Loucy (cell line): ENCODE results near the gene RNU6-7.
A peak's percentile ranks its signal among the peaks of the same experiment; 100 is the strongest.

ENCODE experiments used
- H2AFZ ChIP-seq: fragments of 200-600 bp; sonication (generic); 2 replicates; pipeline ENCODE4 v1.6.0; 2016; ENCODE audit warnings: antibody characterized with exemption, mild to moderate bottlenecking, low read length, moderate library complexity
- H3F3A ChIP-seq: fragments of 200-600 bp; 2 replicates; pipeline ENCODE4 v1.6.0; 2016; ENCODE audit warnings: antibody characterized with exemption, low read depth, mild to moderate bottlenecking
- H3K27me3 ChIP-seq: fragments of 200-600 bp; sonication (generic); 2 replicates; pipeline ENCODE4 v1.6.1; 2014; ENCODE audit warnings: low read length, mild to moderate bottlenecking; ENCODE audit not compliant: insufficient read depth, poor library complexity, severe bottlenecking
- H3K36me3 ChIP-seq: fragments of 200-600 bp; sonication (generic); 2 replicates; pipeline ENCODE4 v1.6.1; 2016; ENCODE audit warnings: low read length; ENCODE audit not compliant: insufficient read depth
- H3K4me1 ChIP-seq: fragments of 200-600 bp; sonication (generic); 2 replicates; pipeline ENCODE4 v1.5.1; 2014; ENCODE audit warnings: low read length, mild to moderate bottlenecking; ENCODE audit not compliant: insufficient read depth, poor library complexity, severe bottlenecking
- H3K4me2 ChIP-seq: fragments of 200-600 bp; sonication (generic); 2 replicates; pipeline ENCODE4 v1.6.0; 2014; ENCODE audit warnings: antibody characterized with exemption, low read length, low read depth, mild to moderate bottlenecking; ENCODE audit not compliant: poor library complexity, severe bottlenecking
- H3K4me3 ChIP-seq: fragments of 200-600 bp; sonication (generic); 2 replicates; pipeline ENCODE4 v1.5.1; 2014; ENCODE audit warnings: low read length, mild to moderate bottlenecking, mixed read lengths; ENCODE audit not compliant: poor library complexity, severe bottlenecking
- H3K79me2 ChIP-seq: fragments of 200-600 bp; sonication (generic); 2 replicates; pipeline ENCODE4 v1.6.1; 2014; ENCODE audit warnings: low read length; ENCODE audit not compliant: insufficient read depth
- H3K9ac ChIP-seq: fragments of 200-600 bp; sonication (generic); 2 replicates; pipeline ENCODE4 v1.6.0; 2014; ENCODE audit warnings: mild to moderate bottlenecking, low read depth, low read length, moderate library complexity; ENCODE audit not compliant: poor library complexity, severe bottlenecking
- H3K9me2 ChIP-seq: fragments of 200-600 bp; sonication (generic); replicated peaks from 2 replicates; pipeline ENCODE4 v1.6.1; 2016; ENCODE audit warnings: low read depth, low read length, mixed read lengths
- H3K9me3 ChIP-seq: fragments of 200-600 bp; sonication (generic); 2 replicates; pipeline ENCODE4 v1.6.1; 2014; ENCODE audit warnings: mild to moderate bottlenecking, antibody characterized with exemption, low read length, low read depth; ENCODE audit not compliant: insufficient read depth
- H4K20me1 ChIP-seq: fragments of 200-600 bp; sonication (generic); 2 replicates; pipeline ENCODE4 v1.6.0; 2014; ENCODE audit warnings: antibody characterized with exemption, low read length, mild to moderate bottlenecking; ENCODE audit not compliant: insufficient read depth, poor library complexity, severe bottlenecking
- EZH2phosphoT487 ChIP-seq: fragments of 200-600 bp; IDR thresholded peaks from 2 replicates; pipeline ENCODE4 v1.6.1; 2018; ENCODE audit warnings: antibody characterized with exemption, mild to moderate bottlenecking, moderate library complexity, borderline replicate concordance
- TF ChIP-seq, protein P1 (sequence below): fragments of 200-600 bp; sonication (generic); conservative IDR thresholded peaks from 2 replicates; pipeline ENCODE4 v1.5.1; 2014; ENCODE audit warnings: mild to moderate bottlenecking, antibody characterized with exemption, low read length

The RNU6-7 gene

DNA sequence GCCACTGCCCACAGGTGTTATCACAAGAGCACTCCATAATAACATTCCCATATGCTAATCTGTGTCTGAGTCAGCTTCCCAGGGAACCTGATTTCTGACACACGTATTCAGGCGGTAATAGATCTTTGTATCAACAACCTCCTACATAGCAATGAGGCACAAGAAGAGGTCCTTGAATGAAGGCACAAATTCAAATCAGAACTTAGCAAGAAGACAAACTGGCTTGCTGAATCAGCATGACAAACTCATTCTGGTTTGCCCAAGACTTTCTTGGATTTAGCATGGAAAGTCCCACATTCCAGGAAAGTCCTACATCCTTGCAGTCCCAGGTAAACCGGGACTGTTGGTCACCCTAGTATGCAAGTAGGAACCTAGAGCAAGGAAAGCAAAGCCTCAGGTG lies 33.9 kb upstream of the RNU6-7 start:
- Histone ChIP-seq H3K4me3 (no peak overlapping the region), H4K20me1 (no peaks in the 10 kb centered on the region), H3K9me2 (no peaks in the 10 kb centered on the region), H3K9ac (no peak overlapping the region), H3K4me1 (peaks cover 17% of the 10 kb centered on the region), H3K36me3 (no peaks in the 10 kb centered on the region), H3K79me2 (no peaks in the 10 kb centered on the region), H3K4me2 (no peak overlapping the region), H3K9me3 (no peaks in the 10 kb centered on the region), H3F3A (peaks cover 1% of the 10 kb centered on the region; the same call in 1 of the 2 replicates), H2AFZ (no peak overlapping the region), H3K27me3 (no peaks in the 10 kb centered on the region)
- TF ChIP-seq, protein P1, sequence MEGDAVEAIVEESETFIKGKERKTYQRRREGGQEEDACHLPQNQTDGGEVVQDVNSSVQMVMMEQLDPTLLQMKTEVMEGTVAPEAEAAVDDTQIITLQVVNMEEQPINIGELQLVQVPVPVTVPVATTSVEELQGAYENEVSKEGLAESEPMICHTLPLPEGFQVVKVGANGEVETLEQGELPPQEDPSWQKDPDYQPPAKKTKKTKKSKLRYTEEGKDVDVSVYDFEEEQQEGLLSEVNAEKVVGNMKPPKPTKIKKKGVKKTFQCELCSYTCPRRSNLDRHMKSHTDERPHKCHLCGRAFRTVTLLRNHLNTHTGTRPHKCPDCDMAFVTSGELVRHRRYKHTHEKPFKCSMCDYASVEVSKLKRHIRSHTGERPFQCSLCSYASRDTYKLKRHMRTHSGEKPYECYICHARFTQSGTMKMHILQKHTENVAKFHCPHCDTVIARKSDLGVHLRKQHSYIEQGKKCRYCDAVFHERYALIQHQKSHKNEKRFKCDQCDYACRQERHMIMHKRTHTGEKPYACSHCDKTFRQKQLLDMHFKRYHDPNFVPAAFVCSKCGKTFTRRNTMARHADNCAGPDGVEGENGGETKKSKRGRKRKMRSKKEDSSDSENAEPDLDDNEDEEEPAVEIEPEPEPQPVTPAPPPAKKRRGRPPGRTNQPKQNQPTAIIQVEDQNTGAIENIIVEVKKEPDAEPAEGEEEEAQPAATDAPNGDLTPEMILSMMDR, result no peak
- TF ChIP-seq EZH2phosphoT487, result no peak

DNA sequence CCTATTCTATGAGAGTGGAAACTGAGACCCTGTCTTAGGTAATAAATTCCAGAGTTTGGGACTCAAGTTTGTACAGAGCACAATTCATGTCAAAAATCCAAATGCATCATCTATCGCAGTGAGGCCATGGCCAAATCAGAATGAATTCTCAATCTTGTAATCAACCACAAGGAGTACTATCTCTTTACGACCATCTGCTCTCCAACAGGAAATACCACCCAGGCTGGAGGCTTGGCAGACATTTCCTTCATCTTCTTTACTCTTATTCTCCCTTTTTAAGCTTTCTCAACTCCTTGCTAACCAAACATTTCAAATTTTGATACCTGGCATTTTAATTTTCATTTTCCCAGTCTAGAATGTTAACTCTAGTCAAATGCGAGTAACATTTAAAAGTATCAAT lies 32.7 kb upstream of the RNU6-7 start:
- H3K9me2 ChIP-seq, result no peaks in the 10 kb centered on the region
- no peaks in the 10 kb centered on the region for H3K27me3 ChIP-seq
- H3K79me2 ChIP-seq, result no peaks in the 10 kb centered on the region
- H3F3A ChIP-seq, result no peaks in the 10 kb centered on the region
- no peaks in the 10 kb centered on the region for H4K20me1 ChIP-seq
- no peak overlapping the region for H3K9ac ChIP-seq
- H3K9me3 ChIP-seq, result no peaks in the 10 kb centered on the region
- TF ChIP-seq, protein P1, result no peak
- no peak for TF ChIP-seq EZH2phosphoT487
- H3K4me3 ChIP-seq, result peak overlapping the region; percentile 39
- H3K36me3 ChIP-seq, result no peaks in the 10 kb centered on the region
- no peak overlapping the region for H2AFZ ChIP-seq
- H3K4me2 ChIP-seq, result peak overlapping the region; percentile 65
- peaks cover 17% of the 10 kb centered on the region for H3K4me1 ChIP-seq

DNA sequence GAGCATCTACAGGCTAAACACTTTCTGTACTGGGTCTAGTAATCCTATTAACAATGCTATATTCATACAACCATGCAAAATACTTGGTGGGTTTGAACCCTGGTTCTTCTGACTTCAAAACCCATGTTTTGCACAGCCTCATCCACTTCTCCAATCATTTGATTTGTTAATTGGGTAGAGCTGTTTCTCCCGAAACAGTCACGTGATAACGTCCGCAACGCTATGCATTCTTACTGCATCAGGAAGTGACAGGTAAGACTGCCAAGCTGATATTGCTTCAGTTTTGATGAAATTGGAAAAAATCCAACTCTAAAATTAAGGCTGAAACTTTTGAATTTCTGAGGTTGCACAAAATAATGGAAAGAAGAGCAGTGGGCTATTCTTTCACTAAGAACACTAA lies 30.4 kb upstream of the RNU6-7 start:
- Histone ChIP-seq H3F3A (no peaks in the 10 kb centered on the region), H3K79me2 (no peaks in the 10 kb centered on the region), H3K4me2 (no peak overlapping the region), H3K36me3 (no peaks in the 10 kb centered on the region), H4K20me1 (no peaks in the 10 kb centered on the region), H3K4me3 (no peak overlapping the region), H3K4me1 (peaks cover 17% of the 10 kb centered on the region), H2AFZ (no peak overlapping the region), H3K9me3 (no peaks in the 10 kb centered on the region), H3K9ac (no peak overlapping the region), H3K27me3 (no peaks in the 10 kb centered on the region), H3K9me2 (no peaks in the 10 kb centered on the region)
- TF ChIP-seq, protein P1, result no peak
- no peak for TF ChIP-seq EZH2phosphoT487
